Calu3 (cell line): ENCODE results near the gene SLC11A1. TPM values are rescaled to one million over a fixed set of nuclear protein-coding genes. Genes with fewer than 3 reads are reported as not detected.

Experiments
- BruUV-seq: library from RNA; stranded (reverse); fragments of 400-500 nt; replicated peaks from 2 replicates; lab custom pipeline; 2021; lab: Mats Ljungman, UMichigan
- CTCF ChIA-PET: fragments of 300-600 bp; sonication (Branson Sonifier 250); formaldehyde crosslinking; loops from one replicate; lab custom pipeline; 2022; ENCODE audit warnings: antibody characterized with exemption; lab: Charles Lee
- DNase-seq: peaks from one replicate; pipeline ENCODE4 v3.0.0; 2022
- H3K27ac Mint-ChIP-seq: one replicate; pipeline ENCODE4 v1.8.0; 2022; ENCODE audit warnings: mixed read lengths; ENCODE audit not compliant: unreplicated experiment
- H3K27me3 Mint-ChIP-seq: one replicate; pipeline ENCODE4 v1.8.0; 2022; ENCODE audit warnings: mixed read lengths; ENCODE audit not compliant: unreplicated experiment
- H3K36me3 Mint-ChIP-seq: one replicate; pipeline ENCODE4 v1.8.0; 2022; ENCODE audit warnings: mild to moderate bottlenecking, moderate library complexity, mixed read lengths; ENCODE audit not compliant: insufficient read depth, unreplicated experiment
- H3K4me1 Mint-ChIP-seq: one replicate; pipeline ENCODE4 v1.8.0; 2022; ENCODE audit warnings: mild to moderate bottlenecking, low read depth, mixed read lengths; ENCODE audit not compliant: unreplicated experiment
- H3K4me3 Mint-ChIP-seq: one replicate; pipeline ENCODE4 v1.8.0; 2022; ENCODE audit warnings: mild to moderate bottlenecking, low read depth, moderate library complexity, mixed read lengths; ENCODE audit not compliant: unreplicated experiment
- H3K9me3 Mint-ChIP-seq: one replicate; pipeline ENCODE4 v1.8.0; 2022; ENCODE audit warnings: low read depth, mixed read lengths; ENCODE audit not compliant: unreplicated experiment
- CTCF ChIP-seq: fragments of 200-600 bp; IDR thresholded peaks from one replicate; pipeline ENCODE4 v1.8.0; 2022; ENCODE audit warnings: antibody characterized with exemption; ENCODE audit not compliant: unreplicated experiment
- intact Hi-C: fragments of 100-400 bp; cut with micrococcal nuclease; formaldehyde crosslinking; loops from one replicate; pipeline ENCODE4 v1.10.0; 2022; ENCODE audit not compliant: unreplicated experiment
- total RNA-seq: library from RNA; stranded (reverse); gene quantifications from 2 replicates; pipeline ENCODE4 v1.2.3, GENCODE V29; 2022

The SLC11A1 gene
- total RNA-seq, 1 experiment from 2014 or later = not detected

- Mint-ChIP-seq H3K4me3 (no peak overlapping the region), H3K27me3 (no peaks in the 10 kb centered on the region), H3K4me1 (peaks cover 20% of the 10 kb centered on the region), H3K27ac (no peak overlapping the region), H3K36me3 (peaks cover 36% of the 10 kb centered on the region), H3K9me3 (no peaks in the 10 kb centered on the region)
- CTCF ChIA-PET = no interaction called here
- TF ChIP-seq CTCF = no peak
- no TSS peak for BruUV-seq
- no peak for DNase-seq
- intact Hi-C loops = loop anchor here (10.0 kb wide), 1 partner anchor 208 kb away; no protein-coding TSS in a partner anchor
These were observed 10.4 kb downstream of the SLC11A1 start for GRCh38 chr2:218392459-218392858.

- no TSS peak for BruUV-seq
- Mint-ChIP-seq H3K27me3 (no peaks in the 10 kb centered on the region), H3K4me3 (no peak overlapping the region), H3K4me1 (peaks cover 25% of the 10 kb centered on the region), H3K36me3 (peaks cover 41% of the 10 kb centered on the region), H3K9me3 (no peaks in the 10 kb centered on the region), H3K27ac (no peak overlapping the region)
- no peak for DNase-seq
- intact Hi-C loops = loop anchor here (10.0 kb wide), 1 partner anchor 208 kb away; no protein-coding TSS in a partner anchor
- no peak for TF ChIP-seq CTCF
- CTCF ChIA-PET = no interaction called here
These were observed 10.9 kb downstream of the SLC11A1 start for GRCh38 chr2:218392891-218393462.

GRCh38 chr2:218393750-218394290 is 11.7 kb downstream of the SLC11A1 start:
- Mint-ChIP-seq H3K27me3 (no peaks in the 10 kb centered on the region), H3K4me3 (no peak overlapping the region), H3K4me1 (peaks cover 26% of the 10 kb centered on the region), H3K36me3 (peaks cover 44% of the 10 kb centered on the region), H3K27ac (no peak overlapping the region), H3K9me3 (no peaks in the 10 kb centered on the region)
- CTCF ChIA-PET = interaction anchor here (0.7 to 1.1 kb wide), 3 partner anchors 11 to 107 kb away, joined by 3 read pairs; no protein-coding TSS in a partner anchor
- TF ChIP-seq CTCF = no peak
- intact Hi-C loops = loop anchor here (10.0 kb wide), 1 partner anchor 209 kb away; no protein-coding TSS in a partner anchor
- BruUV-seq = no TSS peak
- DNase-seq = no peak

- peaks cover 45% of the 10 kb centered on the region for H3K36me3 Mint-ChIP-seq
- CTCF ChIA-PET = interaction anchor here (0.7 to 1.1 kb wide), 4 partner anchors 11 to 108 kb away, joined by 3 to 4 read pairs (median 3); no protein-coding TSS in a partner anchor
- peak overlapping the region; percentile 52 for H3K4me3 Mint-ChIP-seq
- BruUV-seq = no TSS peak
- H3K27me3 Mint-ChIP-seq = no peaks in the 10 kb centered on the region
- TF ChIP-seq CTCF = no peak
- peaks cover 26% of the 10 kb centered on the region for H3K4me1 Mint-ChIP-seq
- intact Hi-C loops = loop anchor here (5.0 to 10.0 kb wide), 2 partner anchors 122 to 210 kb away; partner anchors contain the start of genes AAMP and PNKD
- no peak overlapping the region for H3K27ac Mint-ChIP-seq
- H3K9me3 Mint-ChIP-seq = no peaks in the 10 kb centered on the region
- DNase-seq = no peak
These were observed 12.4 kb downstream of the SLC11A1 start for GRCh38 chr2:218394298-218395089.
